HL-60 (cell line): ENCODE measurements around the gene DAZAP1.

ENCODE experiments used
- SPI1 ChIP-seq: IDR thresholded peaks from 2 replicates; pipeline ENCODE4 v1.6.1; 2012; ENCODE audit warnings: low read depth, mild to moderate bottlenecking, borderline replicate concordance
- TF ChIP-seq, protein P1 (sequence below): IDR thresholded peaks from one replicate; pipeline ENCODE4 v1.5.1; 2011; ENCODE audit warnings: low read length, control low read depth, inconsistent platforms; ENCODE audit not compliant: insufficient read depth

DNA sequence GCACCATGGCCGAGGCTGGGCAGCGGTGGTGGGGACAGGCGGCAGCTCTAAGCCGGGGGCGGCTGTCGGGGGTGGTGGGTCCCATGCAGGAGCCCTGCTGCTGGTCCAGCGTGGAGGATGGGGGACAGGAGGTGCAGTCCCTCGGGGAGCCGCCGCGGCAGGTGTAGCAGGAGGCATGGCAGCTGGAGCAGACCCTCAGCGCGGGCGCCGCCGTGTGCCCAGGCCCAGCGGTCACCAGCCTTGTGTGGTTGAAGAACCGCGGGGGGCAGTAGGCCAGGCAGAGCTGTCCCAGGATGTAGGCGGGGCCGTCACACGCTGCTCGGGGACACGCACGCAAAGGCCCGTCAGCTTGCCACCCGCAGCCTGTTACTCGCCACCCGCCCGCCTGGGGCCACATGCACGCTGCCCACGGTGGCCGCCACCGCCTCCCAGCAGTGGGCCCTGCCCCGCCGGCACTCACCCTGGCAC, 74.5 kb downstream of the DAZAP1 start:
- TF ChIP-seq, protein P1, sequence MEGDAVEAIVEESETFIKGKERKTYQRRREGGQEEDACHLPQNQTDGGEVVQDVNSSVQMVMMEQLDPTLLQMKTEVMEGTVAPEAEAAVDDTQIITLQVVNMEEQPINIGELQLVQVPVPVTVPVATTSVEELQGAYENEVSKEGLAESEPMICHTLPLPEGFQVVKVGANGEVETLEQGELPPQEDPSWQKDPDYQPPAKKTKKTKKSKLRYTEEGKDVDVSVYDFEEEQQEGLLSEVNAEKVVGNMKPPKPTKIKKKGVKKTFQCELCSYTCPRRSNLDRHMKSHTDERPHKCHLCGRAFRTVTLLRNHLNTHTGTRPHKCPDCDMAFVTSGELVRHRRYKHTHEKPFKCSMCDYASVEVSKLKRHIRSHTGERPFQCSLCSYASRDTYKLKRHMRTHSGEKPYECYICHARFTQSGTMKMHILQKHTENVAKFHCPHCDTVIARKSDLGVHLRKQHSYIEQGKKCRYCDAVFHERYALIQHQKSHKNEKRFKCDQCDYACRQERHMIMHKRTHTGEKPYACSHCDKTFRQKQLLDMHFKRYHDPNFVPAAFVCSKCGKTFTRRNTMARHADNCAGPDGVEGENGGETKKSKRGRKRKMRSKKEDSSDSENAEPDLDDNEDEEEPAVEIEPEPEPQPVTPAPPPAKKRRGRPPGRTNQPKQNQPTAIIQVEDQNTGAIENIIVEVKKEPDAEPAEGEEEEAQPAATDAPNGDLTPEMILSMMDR, result no peak
- no peak for TF ChIP-seq SPI1
